Suprapubic skin (tissue), 4 donors: ENCODE data around the gene HHAT.

Source experiments
- POLR2A ChIP-seq, 2 donors: fragments of 450-650 bp; IDR thresholded peaks; one replicate each; pipeline ENCODE4 v1.6.1; 2017; ENCODE audit warnings: antibody characterized with exemption in 2 of 2, mild to moderate bottlenecking in 2 of 2, moderate library complexity in 2 of 2
- POLR2AphosphoS5 ChIP-seq, 3 donors: sonication (generic); formaldehyde crosslinking; IDR thresholded peaks; one replicate each; pipeline ENCODE4 v1.6.1; 2017; ENCODE audit warnings: antibody characterized with exemption in 3 of 3
- TF ChIP-seq, protein P1 (sequence below), 2 donors: fragments of 200-600 bp in 1 of 2; fragments of 450-650 bp in 1 of 2; sonication (generic) in 1 of 2; IDR thresholded peaks; one replicate each; pipeline ENCODE4 v1.5.1; 2016 to 2019; ENCODE audit warnings: antibody characterized with exemption in 2 of 2, mild to moderate bottlenecking in 1 of 2, moderate library complexity in 1 of 2

- TF ChIP-seq, protein P1, sequence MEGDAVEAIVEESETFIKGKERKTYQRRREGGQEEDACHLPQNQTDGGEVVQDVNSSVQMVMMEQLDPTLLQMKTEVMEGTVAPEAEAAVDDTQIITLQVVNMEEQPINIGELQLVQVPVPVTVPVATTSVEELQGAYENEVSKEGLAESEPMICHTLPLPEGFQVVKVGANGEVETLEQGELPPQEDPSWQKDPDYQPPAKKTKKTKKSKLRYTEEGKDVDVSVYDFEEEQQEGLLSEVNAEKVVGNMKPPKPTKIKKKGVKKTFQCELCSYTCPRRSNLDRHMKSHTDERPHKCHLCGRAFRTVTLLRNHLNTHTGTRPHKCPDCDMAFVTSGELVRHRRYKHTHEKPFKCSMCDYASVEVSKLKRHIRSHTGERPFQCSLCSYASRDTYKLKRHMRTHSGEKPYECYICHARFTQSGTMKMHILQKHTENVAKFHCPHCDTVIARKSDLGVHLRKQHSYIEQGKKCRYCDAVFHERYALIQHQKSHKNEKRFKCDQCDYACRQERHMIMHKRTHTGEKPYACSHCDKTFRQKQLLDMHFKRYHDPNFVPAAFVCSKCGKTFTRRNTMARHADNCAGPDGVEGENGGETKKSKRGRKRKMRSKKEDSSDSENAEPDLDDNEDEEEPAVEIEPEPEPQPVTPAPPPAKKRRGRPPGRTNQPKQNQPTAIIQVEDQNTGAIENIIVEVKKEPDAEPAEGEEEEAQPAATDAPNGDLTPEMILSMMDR (IDR thresholded peaks at IDR 0.05), result no peak
- TF ChIP-seq POLR2A (IDR thresholded peaks at IDR 0.05), result no peak
- no peak for TF ChIP-seq POLR2AphosphoS5 (IDR thresholded peaks at IDR 0.05)
These were observed 127.3 kb downstream of the HHAT start for GRCh38 chr1:210455840-210456603.
